ENCODE measurements around the gene SMOC1. TPM values are rescaled to one million over a fixed set of nuclear protein-coding genes. Genes with fewer than 3 reads are reported as not detected.

The SMOC1 gene
- total RNA-seq, 1 experiment from 2014 or later: 0.05 TPM

DNA sequence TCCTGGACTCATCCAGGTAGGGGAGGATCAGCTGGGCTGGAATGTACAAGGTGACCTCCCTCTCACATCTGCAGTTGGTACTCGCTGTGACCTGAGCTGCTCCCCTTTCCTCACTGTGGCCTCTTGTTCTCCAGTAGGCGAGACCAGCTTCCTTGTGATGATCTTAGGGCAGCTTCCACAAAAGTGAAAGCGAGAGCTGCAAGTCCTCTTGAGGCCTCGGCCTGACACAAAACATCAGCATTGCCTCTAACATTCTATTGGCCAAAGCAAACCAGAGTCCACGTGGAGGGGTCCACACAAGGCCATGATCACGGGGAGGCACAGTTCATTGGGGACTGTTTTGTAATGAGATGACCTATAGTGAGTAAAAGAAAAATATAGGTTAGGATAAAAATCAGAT, 127.5 kb downstream of the SMOC1 start:
- no peak for DNase-seq (ENCODE audit: low read depth)

DNA sequence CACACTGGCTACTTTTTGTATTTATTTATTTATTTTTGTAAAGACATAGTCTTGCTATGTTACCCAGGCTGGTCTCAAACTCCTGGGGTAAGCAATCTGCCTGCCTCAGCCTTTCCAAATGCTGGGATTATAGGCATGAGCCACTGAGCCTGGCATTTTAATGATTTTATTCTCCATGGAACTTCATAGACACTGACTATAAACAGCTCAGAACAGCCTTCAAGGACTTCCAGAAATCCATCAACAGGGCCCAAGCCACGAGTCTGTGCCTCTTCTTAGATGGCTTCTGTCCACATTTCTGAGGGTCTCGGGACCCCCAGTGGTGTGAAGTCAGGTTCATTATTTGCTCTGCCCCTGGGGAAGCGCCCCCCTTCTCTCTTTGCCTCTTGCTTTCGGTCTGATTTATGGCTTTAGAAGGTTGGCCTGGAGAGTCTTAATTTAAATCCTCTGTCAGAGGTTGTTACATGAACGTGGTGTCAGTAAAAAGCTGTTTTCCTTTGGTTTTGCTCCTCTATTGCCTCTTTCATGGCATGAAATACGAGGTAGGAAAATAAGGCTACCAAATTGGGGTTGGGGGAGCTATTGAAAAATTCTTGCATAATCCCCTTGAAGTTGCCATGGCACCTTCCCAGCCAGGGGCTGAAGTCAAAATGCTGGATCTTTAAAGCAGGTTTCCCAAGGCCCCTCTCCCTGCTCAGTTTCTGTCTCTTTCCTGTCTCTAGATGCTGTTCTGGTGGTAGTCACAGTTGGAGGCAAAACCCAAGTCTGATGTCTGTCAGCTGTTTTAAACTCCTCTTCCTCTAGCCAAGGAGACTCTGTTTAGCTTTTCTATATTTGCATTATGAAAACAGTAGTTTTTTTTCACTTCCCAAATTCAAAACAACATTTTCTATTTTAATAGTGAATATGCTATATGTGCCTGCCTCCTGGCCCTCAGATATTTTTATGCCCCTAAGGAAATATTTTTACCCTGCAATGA, 129.4 kb downstream of the SMOC1 start:
- DNase-seq (ENCODE audit: low read depth): no peak

DNA sequence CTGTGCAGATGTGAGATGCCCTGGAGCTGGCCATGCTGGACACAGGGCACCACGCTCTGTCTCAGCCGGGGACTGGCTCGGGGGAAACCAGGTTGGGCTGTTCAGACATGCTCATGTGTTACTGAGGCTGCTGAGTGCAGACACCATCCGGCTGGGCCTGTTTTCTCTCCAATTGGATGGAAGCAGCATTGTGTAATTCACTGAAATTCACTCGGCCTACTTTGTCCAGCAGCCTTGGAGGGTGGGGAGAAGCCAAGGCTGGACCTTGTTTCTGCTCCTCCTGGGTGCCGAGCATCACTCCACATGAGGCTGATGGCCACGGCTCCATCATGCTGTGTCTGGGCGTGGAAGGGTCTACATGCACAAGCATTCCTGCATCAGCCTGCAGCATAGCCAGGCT, 130.7 kb downstream of the SMOC1 start:
- DNase-seq (ENCODE audit: low read depth): no peak

DNA sequence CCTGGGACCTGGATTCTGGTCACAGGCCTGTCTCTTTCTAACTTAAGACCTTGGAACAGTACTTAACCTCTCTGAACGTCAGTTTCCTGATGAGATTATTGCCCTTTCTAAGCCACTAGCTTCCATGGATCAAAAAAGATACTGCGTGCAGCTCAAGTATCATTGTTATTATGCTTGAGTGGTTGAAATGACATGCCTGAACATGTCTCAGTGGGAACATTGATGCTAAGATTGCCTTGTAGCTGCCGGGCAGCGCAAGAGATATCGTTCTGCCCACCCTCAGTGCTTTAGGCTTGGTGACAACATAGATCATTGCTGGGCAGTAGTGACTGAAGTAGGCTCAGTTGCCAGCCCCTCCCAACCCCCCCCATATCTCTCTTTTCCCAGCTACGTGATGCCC, 131.9 kb downstream of the SMOC1 start:
- DNase-seq (ENCODE audit: low read depth): no peak

DNA sequence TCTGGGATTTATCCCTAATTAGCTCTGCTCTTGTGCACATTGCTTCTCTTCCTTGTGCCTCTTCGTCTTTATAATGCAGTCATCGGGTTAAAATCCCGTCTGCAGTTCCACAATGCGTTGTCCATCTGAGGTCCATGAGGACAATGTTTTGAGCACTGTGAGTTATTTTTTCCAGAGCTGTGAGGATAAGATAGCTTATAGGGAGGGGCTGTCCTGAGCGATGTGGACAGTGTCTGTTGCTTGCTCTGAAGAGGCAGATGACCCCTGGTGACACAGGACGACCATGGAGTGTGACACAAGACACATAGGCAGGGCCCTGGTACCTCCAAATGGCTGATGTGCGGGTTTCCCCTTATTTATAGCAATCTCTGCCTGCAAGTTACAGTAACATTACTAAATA, 132.5 kb downstream of the SMOC1 start:
- DNase-seq (ENCODE audit: low read depth): no peak

DNA sequence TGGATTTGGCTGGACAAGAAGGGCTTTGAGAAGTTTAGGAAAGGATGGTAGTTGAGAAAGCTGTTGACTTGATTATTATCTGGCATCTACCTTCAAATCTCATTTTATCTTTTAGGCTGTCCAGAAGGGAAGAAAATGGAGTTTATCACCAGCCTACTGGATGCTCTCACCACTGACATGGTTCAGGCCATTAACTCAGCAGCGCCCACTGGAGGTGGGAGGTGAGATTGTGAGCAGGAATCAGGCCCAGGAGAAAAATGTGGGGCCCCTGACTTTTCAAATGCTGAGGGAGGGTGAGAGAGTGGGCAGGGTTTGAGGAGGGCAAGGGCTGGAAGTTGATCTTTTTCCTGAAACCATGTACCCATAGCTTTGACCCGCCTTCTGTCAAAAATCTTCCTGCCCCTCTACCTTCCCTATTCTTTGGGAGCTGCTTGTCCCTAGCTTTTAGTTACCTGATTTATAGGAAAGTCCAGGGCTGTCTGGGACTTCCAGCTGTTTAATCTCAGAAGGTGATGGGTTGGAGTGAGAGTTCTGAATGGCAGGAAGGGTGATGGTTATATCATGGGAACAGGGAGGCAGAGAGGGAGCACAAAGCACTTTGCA, 134.2 kb downstream of the SMOC1 start:
- peak; percentile 21 for DNase-seq (ENCODE audit: low read depth)

DNA sequence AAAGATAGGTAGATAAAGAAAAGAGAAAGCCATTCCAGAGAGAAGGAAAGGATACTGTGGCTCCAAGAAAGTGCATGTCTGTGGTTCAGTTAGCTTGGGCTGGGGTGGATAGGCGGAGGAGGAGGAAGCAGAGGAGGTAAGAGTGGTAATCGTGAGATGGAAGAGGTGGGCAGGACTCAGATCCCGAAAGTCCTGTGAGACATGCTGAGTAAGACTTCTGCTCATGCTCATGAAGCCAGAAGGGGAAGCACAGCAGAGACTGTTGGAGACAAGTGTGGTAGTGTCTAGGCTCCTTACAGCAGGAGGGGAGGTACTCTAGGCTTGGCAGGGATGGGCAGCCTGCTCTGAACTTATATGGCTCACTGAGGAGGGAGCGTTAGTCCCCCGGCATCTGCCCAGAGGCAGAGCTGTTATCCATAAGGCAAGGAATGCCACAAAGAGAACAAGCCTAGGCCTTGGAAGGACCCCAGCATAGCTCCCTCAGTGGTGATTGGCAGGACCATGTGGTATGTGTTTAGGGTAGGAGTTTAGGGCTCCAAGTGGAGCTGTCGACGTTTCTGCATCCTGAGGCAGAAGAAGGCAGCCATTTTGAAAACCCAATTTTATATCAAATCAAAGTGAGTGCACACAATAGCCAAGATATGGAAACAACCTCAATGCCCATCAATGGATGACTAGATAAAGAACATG, 135.3 kb downstream of the SMOC1 start:
- DNase-seq (ENCODE audit: low read depth): no peak

DNA sequence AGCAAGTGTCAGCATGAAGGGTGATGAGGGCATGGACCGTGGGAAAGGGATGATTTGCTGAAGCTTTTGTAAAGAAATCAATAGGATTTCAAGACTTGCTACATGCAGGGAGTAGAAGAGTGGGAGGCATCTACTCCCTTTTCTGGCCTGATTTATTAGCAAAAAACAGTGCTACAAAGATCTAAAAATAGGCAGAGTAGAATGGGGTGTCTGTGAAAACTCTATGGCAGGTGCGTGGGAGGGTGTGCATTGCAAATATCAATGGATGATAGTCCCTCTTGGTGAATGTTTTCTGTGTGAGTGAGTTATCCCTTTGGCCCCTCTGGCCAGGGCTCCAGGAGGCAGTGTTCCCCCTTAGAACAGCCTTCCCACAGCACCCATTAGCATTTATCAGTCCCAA, 139.0 kb downstream of the SMOC1 start:
- no peak for DNase-seq (ENCODE audit: low read depth)

DNA sequence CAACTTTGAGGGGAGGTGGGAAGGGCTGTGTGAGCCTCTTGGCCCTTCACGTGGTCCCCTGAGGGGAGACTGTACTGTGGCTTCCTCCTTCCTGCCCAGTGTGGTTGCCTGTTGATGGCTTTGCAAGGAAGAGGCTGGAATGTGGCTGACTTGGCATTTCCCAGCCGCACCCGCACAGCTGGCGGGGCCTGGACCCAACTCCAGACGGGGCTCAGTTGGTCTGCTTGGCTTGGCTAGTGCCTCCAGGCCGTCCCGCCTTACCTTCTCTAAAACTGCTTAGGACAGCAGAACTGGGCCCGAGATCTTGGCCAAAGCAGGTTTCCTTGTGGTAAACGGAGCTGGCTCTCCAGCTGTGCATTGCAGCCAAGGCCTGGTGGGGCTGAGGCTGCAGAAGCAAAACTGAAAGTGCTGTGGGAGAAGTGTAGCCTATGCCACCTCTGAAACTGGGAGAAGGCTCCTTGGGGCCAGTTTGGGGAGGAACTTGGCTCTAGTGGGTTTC, 139.5 kb downstream of the SMOC1 start:
- DNase-seq (ENCODE audit: low read depth): peak; percentile 47

DNA sequence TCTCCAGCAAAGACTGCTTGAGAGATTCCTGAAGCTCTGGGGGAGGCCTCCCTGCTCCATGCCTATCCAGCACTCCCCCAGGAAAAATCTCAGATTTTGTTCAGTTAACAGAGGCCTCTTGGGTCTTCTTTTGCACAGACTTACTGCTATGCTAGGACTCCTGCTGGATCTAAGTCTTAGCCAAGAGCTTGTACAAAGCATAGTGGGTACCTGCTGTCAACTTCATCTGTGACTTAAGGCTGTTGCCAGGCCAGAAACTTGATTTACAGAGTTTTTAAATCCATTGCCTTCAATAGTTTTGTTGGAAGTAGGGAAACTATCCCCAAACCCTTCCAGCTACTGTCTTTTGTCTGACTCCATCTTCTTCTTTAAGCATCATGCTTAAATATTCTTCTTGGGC, 140.5 kb downstream of the SMOC1 start:
- DNase-seq (ENCODE audit: low read depth): no peak

DNA sequence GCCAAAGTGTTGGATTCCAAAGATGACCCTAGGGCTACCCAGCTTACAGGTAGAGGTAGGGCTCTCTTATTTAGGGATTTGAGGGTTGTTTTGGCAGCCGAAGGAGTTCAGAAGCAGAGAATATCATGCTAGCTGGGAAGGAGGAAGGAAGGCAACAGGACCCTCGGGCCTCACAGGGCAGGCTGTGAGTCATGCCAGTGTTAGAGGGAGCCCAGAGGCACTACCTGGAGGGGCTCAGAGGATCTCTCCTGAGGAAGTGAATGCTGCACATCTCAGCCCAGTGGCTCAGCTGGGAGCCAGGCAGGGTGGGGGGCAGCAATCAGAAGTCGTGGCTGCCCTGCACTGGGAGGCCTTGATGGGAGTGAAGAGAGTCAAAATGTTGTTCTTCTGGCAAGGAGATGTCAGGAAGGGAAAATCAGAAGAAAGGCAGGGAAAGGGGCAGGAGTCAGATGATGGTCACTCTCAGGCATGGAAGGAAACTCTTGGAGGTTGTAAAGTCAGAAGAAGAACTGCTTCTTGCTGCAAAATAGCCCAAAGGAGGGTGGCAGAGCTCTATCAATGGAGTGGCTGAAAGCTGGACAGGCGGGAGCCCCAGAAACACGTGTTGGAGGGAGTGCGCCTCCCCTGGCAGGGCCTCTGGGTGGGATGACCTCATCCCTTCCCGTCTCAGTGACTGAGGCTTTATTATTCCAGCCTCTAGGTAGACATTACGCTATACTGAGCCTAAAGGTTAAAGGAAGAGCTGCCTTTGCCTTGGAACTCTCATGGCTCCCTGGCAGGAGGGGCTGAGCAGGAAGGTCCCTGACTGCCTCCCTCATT, 141.3 kb downstream of the SMOC1 start:
- DNase-seq (ENCODE audit: low read depth): no peak

DNA sequence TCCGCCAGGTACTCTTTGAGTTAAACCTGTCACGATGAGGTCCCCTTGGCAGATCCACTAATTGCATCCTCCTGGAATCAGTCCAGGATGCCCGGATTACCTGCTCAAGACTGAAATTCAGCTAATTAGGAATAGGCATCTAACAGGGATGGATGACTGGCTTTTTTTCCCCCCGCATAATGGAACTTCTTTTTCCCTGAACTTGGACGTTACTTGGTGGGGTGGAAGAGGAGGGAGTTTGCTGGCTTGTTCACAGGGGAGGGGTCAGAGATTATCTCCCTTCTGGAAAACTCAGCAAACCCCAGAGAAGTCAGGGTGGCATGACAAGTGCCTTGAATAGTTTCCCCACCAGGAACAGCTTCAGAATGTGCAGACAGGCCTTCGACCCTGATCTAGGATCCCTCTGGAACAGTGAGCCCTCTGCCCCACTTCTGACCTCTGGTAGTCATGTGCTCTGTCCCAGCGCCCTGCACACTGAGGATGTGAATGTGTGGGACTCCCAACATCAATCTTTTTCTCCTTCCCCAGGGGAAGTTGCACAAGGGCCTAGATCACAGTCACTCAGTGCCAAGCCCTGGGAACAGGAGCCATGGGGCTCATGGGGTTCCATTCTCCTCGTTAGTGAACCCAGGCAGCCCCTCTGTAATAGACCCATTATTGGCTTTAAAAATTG, 142.5 kb downstream of the SMOC1 start:
- DNase-seq (ENCODE audit: low read depth): no peak

DNA sequence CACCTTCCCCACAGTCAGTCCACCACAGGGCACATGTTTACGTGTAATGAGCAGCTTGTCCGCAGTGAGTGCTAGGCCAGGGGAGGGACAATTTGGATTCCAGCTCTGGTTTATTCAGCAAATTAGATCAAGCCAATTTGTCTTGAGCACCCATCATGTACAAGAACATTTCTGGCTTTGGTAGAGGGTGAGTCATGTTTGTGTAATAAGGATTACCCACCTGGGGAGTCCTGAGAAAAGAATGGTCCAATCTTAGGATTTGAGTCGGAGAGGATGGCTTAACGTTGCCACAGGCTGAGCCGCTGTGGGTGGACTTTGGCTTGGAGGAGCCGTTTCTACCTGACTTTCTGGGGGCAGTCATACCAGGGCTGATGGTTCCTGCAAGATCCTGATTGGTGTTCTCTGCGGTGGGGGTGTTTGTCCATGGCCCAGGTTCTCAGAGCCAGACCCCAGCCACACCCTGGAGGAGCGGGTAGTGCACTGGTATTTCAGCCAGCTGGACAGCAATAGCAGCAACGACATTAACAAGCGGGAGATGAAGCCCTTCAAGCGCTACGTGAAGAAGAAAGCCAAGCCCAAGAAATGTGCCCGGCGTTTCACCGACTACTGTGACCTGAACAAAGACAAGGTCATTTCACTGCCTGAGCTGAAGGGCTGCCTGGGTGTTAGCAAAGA, 143.7 kb downstream of the SMOC1 start:
- no peak for DNase-seq (ENCODE audit: low read depth)

DNA sequence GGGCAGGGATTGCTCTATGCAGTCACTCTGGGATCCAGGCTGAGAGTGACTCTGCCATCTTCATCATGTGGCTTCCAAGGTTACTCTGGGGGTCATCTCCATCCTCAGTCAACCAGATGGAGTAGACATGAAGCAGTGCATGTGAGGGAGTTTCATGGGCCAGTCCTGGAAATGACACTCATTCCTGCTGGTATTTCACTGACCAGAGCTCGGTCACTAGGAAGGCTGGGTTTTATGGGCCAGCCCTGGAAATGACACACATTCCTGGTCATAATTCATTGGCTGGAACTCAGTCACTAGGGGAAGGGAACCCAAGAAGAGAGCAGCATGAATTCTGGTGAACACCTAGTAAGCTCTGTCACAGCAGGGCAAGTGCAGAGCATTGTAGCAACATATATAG, 144.7 kb downstream of the SMOC1 start:
- no peak for DNase-seq (ENCODE audit: low read depth)

DNA sequence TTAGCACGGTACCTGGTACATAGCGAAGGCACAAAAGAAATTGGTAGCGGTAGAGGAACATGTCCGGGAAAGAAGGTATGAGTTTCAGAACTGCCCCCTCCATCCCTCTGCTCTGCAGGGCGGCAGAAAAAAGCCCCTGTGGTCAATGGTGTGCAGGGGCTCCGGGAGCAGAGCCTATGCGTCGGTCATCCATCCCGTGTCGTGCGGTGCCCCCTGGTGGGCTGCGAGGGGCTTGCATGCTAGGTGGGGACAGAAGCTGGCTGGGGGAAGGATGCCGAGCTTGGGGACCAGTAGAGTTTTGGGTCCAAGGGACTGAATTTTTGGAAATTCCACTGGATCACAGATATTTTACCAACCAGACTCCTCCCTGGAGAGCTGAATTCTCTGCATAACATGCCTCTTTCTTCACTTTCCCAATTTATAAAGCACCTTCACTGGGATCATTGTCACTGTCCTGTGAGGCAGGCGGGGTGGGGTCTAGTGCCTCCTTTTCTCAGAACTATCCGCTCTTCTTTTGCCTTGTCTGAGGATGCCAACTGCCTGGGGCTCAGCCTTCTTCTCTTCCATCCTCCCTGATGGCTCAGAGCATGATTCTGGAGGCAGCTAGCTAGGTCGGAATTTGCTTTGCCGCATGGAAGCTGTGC, 148.7 kb downstream of the SMOC1 start:
- peak; percentile 25 for DNase-seq (ENCODE audit: low read depth)

DNA sequence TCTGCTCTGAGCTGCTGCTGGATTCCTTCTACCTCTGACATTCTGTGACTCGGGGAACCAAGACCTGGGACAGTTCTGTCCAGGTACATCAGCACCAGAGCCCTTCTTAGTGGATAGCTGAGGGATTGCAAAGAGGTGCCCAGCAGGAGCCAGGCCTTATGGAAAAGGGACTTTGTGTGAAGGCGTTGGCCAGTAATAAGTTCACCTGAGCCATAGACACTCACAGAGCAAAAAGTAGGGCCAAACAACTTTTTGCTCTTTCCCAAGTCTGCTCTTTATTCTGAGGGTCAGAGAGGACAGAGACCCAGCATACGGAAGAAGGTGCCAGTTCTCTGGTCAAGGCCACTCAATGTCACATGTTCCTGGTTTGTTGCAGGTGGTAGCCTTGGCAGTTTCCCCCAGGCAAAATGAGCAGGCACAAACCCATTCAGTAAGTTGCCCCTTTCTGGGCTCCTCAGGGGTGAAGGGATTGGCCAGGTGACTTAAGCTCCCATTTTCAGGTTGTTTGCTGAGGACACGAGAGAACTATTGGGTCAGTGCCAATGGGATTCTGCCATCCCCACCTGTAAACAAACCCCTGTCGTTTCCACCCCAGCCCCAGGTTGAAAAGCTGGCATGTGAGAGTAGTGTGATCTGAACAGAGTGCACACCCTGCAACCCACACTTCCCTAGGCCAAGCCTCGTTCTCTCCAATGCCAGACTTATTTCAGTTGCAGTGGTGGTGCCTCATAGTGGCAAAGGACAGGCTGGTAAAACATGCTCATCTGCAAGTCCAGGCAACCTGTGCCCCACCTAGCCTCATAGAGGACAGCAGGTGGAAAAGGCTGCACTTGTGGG, 150.3 kb downstream of the SMOC1 start:
- no peak for DNase-seq (ENCODE audit: low read depth)

DNA sequence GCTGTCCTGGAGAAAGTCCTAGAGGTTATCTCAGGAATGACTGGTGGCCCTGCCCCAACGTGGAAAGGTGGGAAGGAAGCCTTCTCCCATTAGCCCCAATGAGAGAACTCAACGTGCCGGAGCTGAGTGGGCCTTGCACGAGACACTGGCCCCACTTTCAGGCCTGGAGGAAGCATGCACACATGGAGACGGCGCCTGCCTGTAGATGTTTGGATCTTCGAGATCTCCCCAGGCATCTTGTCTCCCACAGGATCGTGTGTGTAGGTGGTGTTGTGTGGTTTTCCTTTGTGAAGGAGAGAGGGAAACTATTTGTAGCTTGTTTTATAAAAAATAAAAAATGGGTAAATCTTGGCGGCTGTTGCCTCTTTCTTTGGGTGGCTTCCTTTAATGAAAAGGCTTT, 152.8 kb downstream of the SMOC1 start:
- no peak for DNase-seq (ENCODE audit: low read depth)

DNA sequence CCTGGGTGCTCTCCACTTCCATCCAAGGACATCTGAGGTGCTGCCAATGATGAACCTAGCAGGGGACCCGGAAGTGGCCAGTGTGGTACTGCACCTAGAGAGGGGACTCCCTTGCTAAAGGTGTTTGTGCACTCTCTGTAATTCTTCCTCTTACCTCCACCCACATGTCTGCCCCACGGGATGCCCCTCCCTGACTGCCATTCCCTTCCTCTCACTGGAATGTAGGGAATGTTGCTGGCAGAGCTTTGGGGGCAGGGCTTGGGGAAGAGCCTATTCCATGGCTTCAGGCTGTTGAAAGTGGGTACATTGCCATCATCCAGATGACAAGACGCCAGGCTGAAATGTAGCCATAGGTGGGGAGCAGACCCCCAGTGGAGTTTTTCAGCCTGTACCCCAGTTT, 153.2 kb downstream of the SMOC1 start:
- DNase-seq (ENCODE audit: low read depth): peak; percentile 10

DNA sequence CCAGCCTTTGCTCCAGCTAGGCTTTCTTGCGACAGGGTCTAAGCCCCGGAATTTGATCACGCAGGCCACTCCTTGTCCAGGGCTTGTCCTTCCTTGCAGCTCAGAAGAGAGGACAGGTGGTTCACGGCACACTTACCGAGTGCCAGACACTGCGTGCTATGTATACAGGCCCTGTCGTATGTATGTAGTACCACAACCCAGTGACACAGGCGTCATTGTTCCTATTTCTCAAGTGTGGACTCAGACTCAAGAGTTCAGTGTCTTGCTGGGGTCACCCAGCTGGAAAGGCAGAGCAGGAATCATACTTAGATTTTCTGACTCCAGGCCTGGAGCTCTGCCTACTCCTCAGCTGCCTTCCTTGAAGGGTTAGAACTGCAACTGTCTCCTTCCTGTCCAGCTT, 153.9 kb downstream of the SMOC1 start:
- DNase-seq (ENCODE audit: low read depth): no peak

All from M059J (cell line).